DOHH2 (cell line): Measurements from ENCODE around the gene AGO3.

ENCODE experiments used
- CTCF ChIP-seq: fragments of 200-600 bp; sonication (generic); IDR thresholded peaks from one replicate; pipeline ENCODE4 v1.5.1; 2014; ENCODE audit warnings: antibody characterized with exemption, mild to moderate bottlenecking, low read depth, low read length; ENCODE audit not compliant: poor library complexity, severe bottlenecking
- EZH2phosphoT487 ChIP-seq: fragments of 200-600 bp; sonication (generic); IDR thresholded peaks from 2 replicates; pipeline ENCODE4 v1.6.1; 2017; ENCODE audit warnings: borderline replicate concordance, mild to moderate bottlenecking, antibody characterized with exemption, low read length, moderate library complexity, mixed read lengths

- no peak for TF ChIP-seq CTCF
- TF ChIP-seq EZH2phosphoT487: no peak
These were observed 16.6 kb downstream of the AGO3 start for GRCh38 chr1:35947547-35947946.
